ELR (cell line): ENCODE results near the gene CWF19L2.
"Not testable (repeated sequence)": the region's sequence is repeated elsewhere in the genome, so short reads cannot be mapped to it uniquely, and the experiment has no call there.

ENCODE experiments used
- DNase-seq: peaks from one replicate; pipeline ENCODE4 v3.0.0-alpha.2; 2015; ENCODE audit warnings: low read depth

CWF19L2 gene

GRCh38 chr11:107457558-107458271 is at the start of gene CWF19L2:
TSS of gene CWF19L2 (minus strand) at chr11:107457825. CDS start at chr11:107457816, 9 bp downstream.
- peak; percentile 98 for DNase-seq

GRCh38 chr11:107505647-107506225 is 48.1 kb upstream of the CWF19L2 start:
- DNase-seq = no peak

DNA sequence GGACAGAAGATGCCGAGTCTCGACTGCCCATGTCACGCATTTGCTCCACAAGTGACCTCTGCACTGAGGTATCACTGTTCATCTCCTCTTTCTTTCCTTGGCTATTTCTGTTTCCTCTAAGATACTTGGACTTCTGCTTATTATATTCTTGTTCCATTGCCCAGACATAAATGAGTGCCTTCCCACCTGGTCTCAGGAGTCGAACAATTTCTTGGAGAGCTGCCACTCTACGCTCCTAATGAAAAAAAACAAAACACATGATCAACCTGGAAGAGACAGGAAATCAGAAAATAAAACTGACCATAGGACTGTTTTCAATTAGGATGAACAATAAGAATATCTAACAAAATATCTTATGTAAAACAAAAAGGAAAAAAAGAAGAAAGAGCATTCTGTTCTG is 47.4 kb upstream of the CWF19L2 start:
- no peak for DNase-seq

DNA sequence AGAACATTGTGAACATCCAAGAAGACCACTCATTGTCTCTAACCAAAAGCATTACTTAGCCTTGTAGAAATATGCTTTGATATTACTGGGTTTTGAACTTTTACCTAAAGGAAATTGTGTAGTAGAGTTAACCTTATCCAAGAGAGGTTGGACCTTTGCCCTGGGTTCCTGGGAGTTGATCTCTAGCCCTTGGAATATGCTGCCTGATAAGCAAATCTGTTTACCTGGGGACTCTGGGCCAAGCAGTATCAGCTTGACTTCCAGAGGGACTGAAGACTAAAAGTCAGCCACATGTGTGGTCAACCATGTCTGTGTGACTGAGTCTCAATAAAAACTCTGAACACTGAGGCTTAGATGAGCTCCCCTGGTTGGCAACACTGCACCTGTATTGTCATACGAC is 44.1 kb upstream of the CWF19L2 start:
- DNase-seq = no peak

- DNase-seq = not testable (repeated sequence)
These were observed 39.7 kb upstream of the CWF19L2 start for GRCh38 chr11:107497371-107497770.

- no peak for DNase-seq
These were observed 38.4 kb upstream of the CWF19L2 start for GRCh38 chr11:107496011-107496410.

DNA sequence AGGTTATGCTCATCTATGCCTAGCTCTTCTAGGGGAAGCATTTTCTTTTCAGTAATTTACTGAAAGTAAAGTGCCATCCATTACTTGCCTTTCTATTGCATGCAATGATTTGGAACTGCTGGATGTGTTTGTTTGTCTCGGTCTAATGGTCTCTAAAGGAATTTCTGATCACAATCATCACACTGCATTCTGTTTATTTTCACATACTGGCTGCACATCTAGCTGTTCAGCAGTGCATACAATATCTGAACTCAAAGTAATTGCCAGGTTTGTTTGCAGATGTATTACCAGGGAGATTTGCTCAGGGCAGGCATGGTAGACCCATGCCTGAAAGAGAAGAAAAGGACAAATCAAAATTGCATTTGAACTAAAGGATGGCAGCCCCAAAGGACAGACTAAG is 36.4 kb upstream of the CWF19L2 start:
- no peak for DNase-seq

GRCh38 chr11:107493117-107493516 is 35.5 kb upstream of the CWF19L2 start:
- DNase-seq = peak; percentile 84

GRCh38 chr11:107490836-107491235 is 33.2 kb upstream of the CWF19L2 start:
- DNase-seq = no peak

DNA sequence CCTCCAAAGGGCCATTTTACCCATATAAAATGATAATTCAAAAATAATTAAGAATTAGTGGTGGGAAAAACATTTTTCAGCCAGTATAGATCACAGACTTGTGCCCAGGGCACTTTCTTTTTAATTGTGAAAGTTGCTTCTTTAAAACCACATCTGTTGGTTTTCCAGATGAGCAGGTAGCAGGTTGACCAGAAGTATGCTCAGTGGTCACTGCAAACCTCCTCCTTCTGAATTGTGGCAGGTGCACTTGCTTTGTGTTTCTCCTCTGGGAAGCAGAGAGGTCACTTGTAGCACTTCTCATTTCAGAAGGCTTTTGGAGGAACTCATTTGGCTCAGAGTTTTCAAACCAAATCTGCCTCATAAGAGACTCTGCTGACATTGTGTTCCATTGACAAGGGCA is 24.6 kb upstream of the CWF19L2 start:
- no peak for DNase-seq

DNA sequence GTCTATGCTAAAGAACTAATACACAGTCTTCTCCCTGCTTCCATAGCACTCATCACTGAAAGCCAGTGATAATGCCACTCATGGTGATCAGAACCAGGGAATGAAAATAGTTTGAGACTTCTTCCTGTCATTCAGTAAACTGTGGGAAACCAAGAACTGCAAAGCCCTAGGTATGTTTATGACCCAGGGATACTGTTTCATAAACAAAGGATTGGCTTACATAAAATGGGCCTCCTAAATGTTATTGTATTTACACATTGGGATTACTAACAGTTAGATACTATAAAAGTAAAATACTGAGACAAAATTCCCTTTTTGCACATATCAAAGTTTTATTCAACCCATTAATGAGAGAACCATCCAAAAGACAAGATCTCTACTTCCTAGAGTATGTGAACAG is 21.3 kb upstream of the CWF19L2 start:
- DNase-seq = no peak

DNA sequence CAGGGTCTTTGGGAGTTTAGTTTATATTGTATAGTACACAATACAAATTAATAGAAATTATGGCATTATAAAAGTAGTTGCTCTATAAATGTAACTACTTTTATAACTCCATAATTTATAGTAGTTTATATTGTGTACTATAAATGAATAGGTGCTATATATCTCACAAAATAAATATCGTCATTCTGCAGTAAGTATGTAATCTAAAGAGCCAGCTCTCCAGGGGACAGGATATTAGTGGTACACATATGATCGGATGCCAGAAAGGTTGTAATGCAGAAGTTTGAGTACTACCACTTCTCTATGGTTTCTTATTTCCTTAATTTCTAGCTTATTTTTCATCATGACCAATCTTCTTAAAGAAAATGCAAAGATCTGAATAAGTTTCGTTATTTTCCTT is 20.2 kb upstream of the CWF19L2 start:
- DNase-seq = no peak

- DNase-seq = no peak
These were observed 16.2 kb upstream of the CWF19L2 start for GRCh38 chr11:107473792-107474191.

DNA sequence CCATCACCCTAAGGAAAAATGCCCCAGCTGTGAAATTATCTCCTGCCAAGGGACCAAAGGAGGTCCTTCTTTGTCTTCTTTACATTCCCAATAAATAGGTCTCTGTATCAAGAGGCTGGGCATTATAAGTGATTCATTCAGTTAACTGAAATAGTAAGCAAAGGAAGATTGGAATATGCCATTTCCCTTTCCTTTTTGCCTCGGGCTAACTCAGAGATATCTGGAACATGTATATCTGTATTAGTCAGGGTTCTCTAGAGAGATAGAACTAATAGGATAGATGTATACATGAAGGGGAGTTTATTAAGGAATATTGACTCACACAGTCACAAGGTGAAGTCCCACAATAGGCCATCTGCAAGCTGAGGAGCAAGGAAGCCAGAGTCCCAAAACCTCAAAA is 15.3 kb upstream of the CWF19L2 start:
- DNase-seq = peak; percentile 56

GRCh38 chr11:107468596-107468995 is 11.0 kb upstream of the CWF19L2 start:
- peak; percentile 41 for DNase-seq

- DNase-seq = no peak
These were observed 10.1 kb upstream of the CWF19L2 start for GRCh38 chr11:107467696-107468095.

DNA sequence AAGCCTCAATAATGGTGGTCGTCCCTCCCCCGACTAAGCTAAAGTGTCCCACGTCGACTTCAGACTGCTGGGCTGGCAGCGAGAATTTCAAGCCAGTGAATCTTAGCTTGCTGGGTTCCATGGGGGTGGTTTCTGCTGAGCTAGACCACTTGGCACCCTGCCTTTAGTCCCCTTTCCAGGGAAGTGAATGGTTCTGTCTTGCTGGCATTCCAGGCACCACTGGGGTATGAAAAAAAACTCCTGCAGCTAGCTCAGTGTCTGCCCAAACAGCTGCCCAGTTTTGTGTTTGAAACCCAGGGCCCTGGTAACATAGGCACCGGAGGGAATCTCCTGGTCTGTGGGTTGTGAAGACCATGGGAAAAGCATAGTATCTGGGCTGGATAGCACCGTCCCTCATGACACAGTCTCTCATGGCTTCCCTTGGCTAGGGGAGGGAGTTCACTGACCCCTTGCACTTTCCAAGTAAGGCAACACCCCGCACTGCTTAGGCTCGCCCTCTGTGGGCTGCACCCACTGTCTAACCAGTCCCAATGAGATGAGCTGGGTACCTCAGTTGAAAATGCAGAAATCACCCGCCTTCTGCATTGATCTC is 8.7 kb upstream of the CWF19L2 start:
- DNase-seq = not testable (repeated sequence)

- peak; percentile 34 for DNase-seq
These were observed 444 bp downstream of the CWF19L2 start for GRCh38 chr11:107457205-107457557.

GRCh38 chr11:107453594-107454286 is 3.9 kb downstream of the CWF19L2 start:
- no peak for DNase-seq

- no peak for DNase-seq
These were observed 10.7 kb downstream of the CWF19L2 start for GRCh38 chr11:107446822-107447431.

DNA sequence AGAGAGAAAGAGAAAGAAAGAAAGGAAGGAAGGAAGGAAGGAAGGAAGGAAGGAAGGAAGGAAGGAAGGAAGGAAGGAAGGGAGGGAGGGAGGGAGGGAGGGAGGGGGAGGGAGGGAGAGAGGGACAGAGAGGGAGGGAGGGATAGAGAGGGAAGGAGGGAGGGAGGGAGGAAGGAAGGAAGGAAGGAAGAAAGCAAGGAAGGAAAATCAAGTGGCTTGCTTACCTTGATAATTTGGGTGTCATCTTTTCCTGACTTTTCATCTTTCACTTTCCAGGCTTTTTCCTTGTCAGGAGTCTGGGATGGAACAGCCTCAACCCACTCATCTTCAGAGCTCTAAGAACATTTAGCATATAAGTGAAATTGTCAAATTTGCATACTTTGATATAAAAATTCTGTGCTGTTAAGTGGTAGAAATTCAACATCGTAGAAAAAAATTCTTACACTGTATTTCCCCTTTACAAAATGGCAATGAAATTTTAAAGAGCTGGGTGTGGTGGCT is 14.9 kb downstream of the CWF19L2 start:
- no peak for DNase-seq

- no peak for DNase-seq
These were observed 17.9 kb downstream of the CWF19L2 start for GRCh38 chr11:107439586-107440167.
